GM23338 (cell line): ENCODE measurements around the gene SMAD3. TPM values are rescaled to one million over a fixed set of nuclear protein-coding genes. Genes with fewer than 3 reads are reported as not detected.

Experiments
- ATAC-seq: fragments of 200-7000 bp; cut with Tn5 transposase; 3 replicates; pipeline ENCODE4 v1.9.1; 2020
- DNase-seq: peaks from one replicate; pipeline ENCODE4 v3.0.0-alpha.2; 2015; ENCODE audit warnings: low spot score
- H2AFZ ChIP-seq: fragments of 200-600 bp; sonication (generic); 2 replicates; pipeline ENCODE4 v1.8.0; 2016; ENCODE audit warnings: antibody characterized with exemption, mild to moderate bottlenecking, moderate library complexity
- H3F3A ChIP-seq: fragments of 200-600 bp; sonication (generic); replicated peaks from 2 replicates; pipeline ENCODE4 v1.8.0; 2017; ENCODE audit warnings: antibody characterized with exemption, mixed run types, low read depth
- H3K27ac ChIP-seq: fragments of 200-600 bp; sonication (generic); 2 replicates; pipeline ENCODE4 v1.6.1; 2016; ENCODE audit warnings: low read depth
- H3K27me3 ChIP-seq: fragments of 200-600 bp; sonication (generic); 2 replicates; pipeline ENCODE4 v1.8.0; 2016; ENCODE audit warnings: mild to moderate bottlenecking, mixed run types, moderate library complexity; ENCODE audit not compliant: insufficient read depth
- H3K36me3 ChIP-seq: fragments of 200-600 bp; sonication (generic); 2 replicates; pipeline ENCODE4 v1.8.0; 2016; ENCODE audit warnings: mild to moderate bottlenecking; ENCODE audit not compliant: insufficient read depth
- H3K4me1 ChIP-seq: fragments of 200-600 bp; sonication (generic); 2 replicates; pipeline ENCODE4 v1.8.0; 2016; ENCODE audit warnings: mild to moderate bottlenecking, moderate library complexity; ENCODE audit not compliant: insufficient read depth
- H3K4me2 ChIP-seq: fragments of 200-600 bp; sonication (generic); 2 replicates; pipeline ENCODE4 v1.7.1; 2017; ENCODE audit warnings: mixed run types
- H3K4me3 ChIP-seq: fragments of 200-600 bp; sonication (generic); 2 replicates; pipeline ENCODE4 v1.6.1; 2016; ENCODE audit warnings: mixed run types
- H3K79me2 ChIP-seq: fragments of 200-600 bp; sonication (generic); replicated peaks from 2 replicates; pipeline ENCODE4 v1.8.0; 2017; ENCODE audit warnings: mild to moderate bottlenecking; ENCODE audit not compliant: insufficient read depth
- H3K9me2 ChIP-seq: fragments of 200-600 bp; sonication (generic); 2 replicates; pipeline ENCODE4 v1.8.0; 2017; ENCODE audit not compliant: insufficient read depth
- H4K20me1 ChIP-seq: fragments of 200-600 bp; sonication (generic); replicated peaks from 2 replicates; pipeline ENCODE4 v1.8.0; 2017; ENCODE audit warnings: mild to moderate bottlenecking; ENCODE audit not compliant: insufficient read depth
- H3K27ac Mint-ChIP-seq: 2 replicates; pipeline ENCODE4 v1.8.0; 2020; ENCODE audit warnings: inconsistent platforms, mild to moderate bottlenecking, moderate library complexity, mixed read lengths
- H3K27me3 Mint-ChIP-seq: 3 replicates; pipeline ENCODE4 v1.8.0; 2022; ENCODE audit warnings: low read depth, mild to moderate bottlenecking, moderate library complexity, mixed read lengths, inconsistent platforms; ENCODE audit not compliant: insufficient read depth, poor library complexity
- H3K36me3 Mint-ChIP-seq: 3 replicates; pipeline ENCODE4 v1.8.0; 2021; ENCODE audit warnings: low read depth, mild to moderate bottlenecking, inconsistent platforms, moderate library complexity, mixed read lengths
- H3K4me1 Mint-ChIP-seq: 3 replicates; pipeline ENCODE4 v1.8.0; 2020; ENCODE audit warnings: mild to moderate bottlenecking, inconsistent platforms, mixed read lengths
- H3K4me3 Mint-ChIP-seq: 3 replicates; pipeline ENCODE4 v1.8.0; 2021; ENCODE audit warnings: moderate library complexity, mild to moderate bottlenecking, inconsistent platforms, mixed read lengths
- H3K9me3 Mint-ChIP-seq: 3 replicates; pipeline ENCODE4 v1.8.0; 2020; ENCODE audit warnings: moderate library complexity, mild to moderate bottlenecking, inconsistent platforms, mixed read lengths
- CREB1 ChIP-seq: fragments of 250-450 bp; sonication (Bioruptor Pico); IDR thresholded peaks from 2 replicates; pipeline ENCODE4 v1.5.0; 2020; ENCODE audit warnings: low read depth, mild to moderate bottlenecking, moderate library complexity
- CTCF ChIP-seq, 2 experiments: fragments of 200-600 bp in 1 of 2; sonication (generic) in 1 of 2; conservative IDR thresholded peaks; 2 replicates each; pipeline versions ENCODE4 v1.5.1 to v1.6.1; 2016 to 2017; ENCODE audit warnings: antibody characterized with exemption in 2 of 2, low read depth in 2 of 2, mild to moderate bottlenecking in 2 of 2, moderate library complexity in 1 of 2
- ETS1 ChIP-seq: IDR thresholded peaks from 2 replicates; pipeline ENCODE4 v1.6.1; 2016; ENCODE audit warnings: antibody characterized with exemption
- JUNB ChIP-seq: IDR thresholded peaks from one replicate; pipeline ENCODE4 v1.6.1; 2016; ENCODE audit warnings: antibody characterized with exemption; ENCODE audit not compliant: unreplicated experiment
- POLR2AphosphoS5 ChIP-seq: IDR thresholded peaks from 2 replicates; pipeline ENCODE4 v1.6.1; 2016; ENCODE audit warnings: antibody characterized with exemption, low read depth
- REST ChIP-seq: IDR thresholded peaks from one replicate; pipeline ENCODE4 v1.6.1; 2018; ENCODE audit warnings: antibody characterized with exemption; ENCODE audit not compliant: unreplicated experiment
- ZNF114 ChIP-seq: fragments of 250-450 bp; sonication (Bioruptor Pico); IDR thresholded peaks from 2 replicates; pipeline ENCODE4 v1.5.0; 2020; ENCODE audit warnings: mild to moderate bottlenecking, moderate library complexity
- polyA plus RNA-seq: library from polyadenylated mRNA; unstranded; fragments of >200 nt; fragmentation: Nextera tagmentation; extraction: Ambion mirVana; gene quantifications from 2 replicates; pipeline ENCODE4 v1.2.1, GENCODE V29; 2016
- total RNA-seq: library from RNA; depleted of rRNA; stranded (reverse); fragments of >200 nt; shearing (Covaris generic); gene quantifications from 2 replicates; pipeline ENCODE4 v1.2.3, GENCODE V29; 2014
- TF ChIP-seq, protein P1 (sequence below): fragments of 250-450 bp; sonication (Bioruptor Pico); IDR thresholded peaks from 2 replicates; pipeline ENCODE4 v1.5.0; 2020; ENCODE audit warnings: mild to moderate bottlenecking, moderate library complexity

SMAD3 gene
- total and polyA plus RNA-seq, 2 experiments from 2014 or later: 4.9 to 11.6 TPM

DNA sequence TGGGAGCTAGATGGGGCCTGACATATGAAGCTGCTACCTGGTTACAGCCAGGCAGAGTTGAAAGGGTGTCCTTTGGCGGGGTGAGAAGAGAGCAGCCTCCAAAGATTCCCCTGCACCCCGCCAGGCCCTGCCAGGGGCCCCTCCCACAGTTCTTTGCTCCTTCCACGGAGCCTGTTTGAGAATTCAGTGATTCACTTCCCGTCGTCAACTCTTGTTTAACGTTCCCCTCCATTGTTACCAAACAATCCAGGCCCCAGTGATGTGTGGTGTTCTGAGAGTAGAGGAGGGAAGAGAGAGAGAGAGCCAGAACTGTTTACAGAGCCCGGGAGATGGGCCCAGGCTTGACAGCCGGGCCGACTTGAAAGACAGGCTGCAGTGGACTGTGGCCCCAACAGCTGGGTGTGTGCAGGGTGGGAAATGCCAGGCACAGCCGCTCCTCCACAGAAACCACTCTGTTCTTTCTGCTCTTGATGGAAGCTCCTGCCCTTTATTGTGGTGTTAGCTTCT, 81.5 kb downstream of the SMAD3 start:
- H3K4me3 ChIP-seq: no peak overlapping the region
- peaks cover 13% of the 10 kb centered on the region for H3K27me3 Mint-ChIP-seq
- H3K79me2 ChIP-seq: peaks cover 21% of the 10 kb centered on the region
- H3K27me3 ChIP-seq: 0 out of 2 replicates have a peak, but pooled peaks cover 4% of the 10 kb centered on the region
- H3K36me3 Mint-ChIP-seq: no peaks in the 10 kb centered on the region
- peaks cover 22% of the 10 kb centered on the region for H3F3A ChIP-seq
- H3K36me3 ChIP-seq: no peaks in the 10 kb centered on the region
- H3K4me3 Mint-ChIP-seq: no peak overlapping the region; the same call in 2 of the 3 replicates
- no peaks in the 10 kb centered on the region for H3K9me2 ChIP-seq
- peak overlapping the region; percentile 20; the same call in 1 of the 2 replicates for H3K27ac Mint-ChIP-seq
- H4K20me1 ChIP-seq: no peaks in the 10 kb centered on the region
- no peak for TF ChIP-seq CTCF (conservative IDR thresholded peaks at IDR 0.05; ENCODE audit: low read depth in 2 of 2)
- no peak for TF ChIP-seq CREB1 (CRISPR knock-in tag)
- no peak for TF ChIP-seq ZNF114 (CRISPR knock-in tag)
- no peak for TF ChIP-seq ETS1
- no peak for TF ChIP-seq JUNB
- TF ChIP-seq POLR2AphosphoS5: no peak
- no peak for TF ChIP-seq REST
- TF ChIP-seq, protein P1, sequence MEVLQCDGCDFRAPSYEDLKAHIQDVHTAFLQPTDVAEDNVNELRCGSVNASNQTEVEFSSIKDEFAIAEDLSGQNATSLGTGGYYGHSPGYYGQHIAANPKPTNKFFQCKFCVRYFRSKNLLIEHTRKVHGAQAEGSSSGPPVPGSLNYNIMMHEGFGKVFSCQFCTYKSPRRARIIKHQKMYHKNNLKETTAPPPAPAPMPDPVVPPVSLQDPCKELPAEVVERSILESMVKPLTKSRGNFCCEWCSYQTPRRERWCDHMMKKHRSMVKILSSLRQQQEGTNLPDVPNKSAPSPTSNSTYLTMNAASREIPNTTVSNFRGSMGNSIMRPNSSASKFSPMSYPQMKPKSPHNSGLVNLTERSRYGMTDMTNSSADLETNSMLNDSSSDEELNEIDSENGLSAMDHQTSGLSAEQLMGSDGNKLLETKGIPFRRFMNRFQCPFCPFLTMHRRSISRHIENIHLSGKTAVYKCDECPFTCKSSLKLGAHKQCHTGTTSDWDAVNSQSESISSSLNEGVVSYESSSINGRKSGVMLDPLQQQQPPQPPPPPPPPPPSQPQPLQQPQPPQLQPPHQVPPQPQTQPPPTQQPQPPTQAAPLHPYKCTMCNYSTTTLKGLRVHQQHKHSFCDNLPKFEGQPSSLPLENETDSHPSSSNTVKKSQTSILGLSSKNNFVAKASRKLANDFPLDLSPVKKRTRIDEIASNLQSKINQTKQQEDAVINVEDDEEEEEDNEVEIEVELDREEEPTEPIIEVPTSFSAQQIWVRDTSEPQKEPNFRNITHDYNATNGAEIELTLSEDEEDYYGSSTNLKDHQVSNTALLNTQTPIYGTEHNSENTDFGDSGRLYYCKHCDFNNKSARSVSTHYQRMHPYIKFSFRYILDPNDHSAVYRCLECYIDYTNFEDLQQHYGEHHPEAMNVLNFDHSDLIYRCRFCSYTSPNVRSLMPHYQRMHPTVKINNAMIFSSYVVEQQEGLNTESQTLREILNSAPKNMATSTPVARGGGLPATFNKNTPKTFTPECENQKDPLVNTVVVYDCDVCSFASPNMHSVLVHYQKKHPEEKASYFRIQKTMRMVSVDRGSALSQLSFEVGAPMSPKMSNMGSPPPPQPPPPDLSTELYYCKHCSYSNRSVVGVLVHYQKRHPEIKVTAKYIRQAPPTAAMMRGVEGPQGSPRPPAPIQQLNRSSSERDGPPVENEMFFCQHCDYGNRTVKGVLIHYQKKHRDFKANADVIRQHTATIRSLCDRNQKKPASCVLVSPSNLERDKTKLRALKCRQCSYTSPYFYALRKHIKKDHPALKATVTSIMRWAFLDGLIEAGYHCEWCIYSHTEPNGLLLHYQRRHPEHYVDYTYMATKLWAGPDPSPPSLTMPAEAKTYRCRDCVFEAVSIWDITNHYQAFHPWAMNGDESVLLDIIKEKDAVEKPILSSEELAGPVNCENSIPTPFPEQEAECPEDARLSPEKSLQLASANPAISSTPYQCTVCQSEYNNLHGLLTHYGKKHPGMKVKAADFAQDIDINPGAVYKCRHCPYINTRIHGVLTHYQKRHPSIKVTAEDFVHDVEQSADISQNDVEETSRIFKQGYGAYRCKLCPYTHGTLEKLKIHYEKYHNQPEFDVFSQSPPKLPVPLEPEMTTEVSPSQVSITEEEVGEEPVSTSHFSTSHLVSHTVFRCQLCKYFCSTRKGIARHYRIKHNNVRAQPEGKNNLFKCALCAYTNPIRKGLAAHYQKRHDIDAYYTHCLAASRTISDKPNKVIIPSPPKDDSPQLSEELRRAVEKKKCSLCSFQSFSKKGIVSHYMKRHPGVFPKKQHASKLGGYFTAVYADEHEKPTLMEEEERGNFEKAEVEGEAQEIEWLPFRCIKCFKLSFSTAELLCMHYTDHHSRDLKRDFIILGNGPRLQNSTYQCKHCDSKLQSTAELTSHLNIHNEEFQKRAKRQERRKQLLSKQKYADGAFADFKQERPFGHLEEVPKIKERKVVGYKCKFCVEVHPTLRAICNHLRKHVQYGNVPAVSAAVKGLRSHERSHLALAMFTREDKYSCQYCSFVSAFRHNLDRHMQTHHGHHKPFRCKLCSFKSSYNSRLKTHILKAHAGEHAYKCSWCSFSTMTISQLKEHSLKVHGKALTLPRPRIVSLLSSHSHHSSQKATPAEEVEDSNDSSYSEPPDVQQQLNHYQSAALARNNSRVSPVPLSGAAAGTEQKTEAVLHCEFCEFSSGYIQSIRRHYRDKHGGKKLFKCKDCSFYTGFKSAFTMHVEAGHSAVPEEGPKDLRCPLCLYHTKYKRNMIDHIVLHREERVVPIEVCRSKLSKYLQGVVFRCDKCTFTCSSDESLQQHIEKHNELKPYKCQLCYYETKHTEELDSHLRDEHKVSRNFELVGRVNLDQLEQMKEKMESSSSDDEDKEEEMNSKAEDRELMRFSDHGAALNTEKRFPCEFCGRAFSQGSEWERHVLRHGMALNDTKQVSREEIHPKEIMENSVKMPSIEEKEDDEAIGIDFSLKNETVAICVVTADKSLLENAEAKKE (CRISPR knock-in tag): no peak
- H3K4me2 ChIP-seq: peak overlapping the region; percentile 50
- DNase-seq (peak; percentile 55), ATAC-seq (peak; percentile 28)
- H3K9me3 Mint-ChIP-seq: no peaks in the 10 kb centered on the region
- peaks cover 72% of the 10 kb centered on the region for H3K4me1 ChIP-seq
- peaks cover 81% of the 10 kb centered on the region for H3K4me1 Mint-ChIP-seq
- no peak overlapping the region for H2AFZ ChIP-seq
- H3K27ac ChIP-seq: no peak overlapping the region; the same call in 1 of the 2 replicates
